ENCODE results near the gene VPS37D. TPM values are rescaled to one million over a fixed set of nuclear protein-coding genes. Genes with fewer than 3 reads are reported as not detected.
A peak's percentile ranks its signal among the peaks of the same experiment; 100 is the strongest.

VPS37D gene
- total and polyA plus RNA-seq, 10 of the 15 experiments (the other 5 are each of a cell fraction or from before 2014, with no cell fraction given) = 0.10 to 0.45 (median 0.16) TPM; not detected in 6

DNA sequence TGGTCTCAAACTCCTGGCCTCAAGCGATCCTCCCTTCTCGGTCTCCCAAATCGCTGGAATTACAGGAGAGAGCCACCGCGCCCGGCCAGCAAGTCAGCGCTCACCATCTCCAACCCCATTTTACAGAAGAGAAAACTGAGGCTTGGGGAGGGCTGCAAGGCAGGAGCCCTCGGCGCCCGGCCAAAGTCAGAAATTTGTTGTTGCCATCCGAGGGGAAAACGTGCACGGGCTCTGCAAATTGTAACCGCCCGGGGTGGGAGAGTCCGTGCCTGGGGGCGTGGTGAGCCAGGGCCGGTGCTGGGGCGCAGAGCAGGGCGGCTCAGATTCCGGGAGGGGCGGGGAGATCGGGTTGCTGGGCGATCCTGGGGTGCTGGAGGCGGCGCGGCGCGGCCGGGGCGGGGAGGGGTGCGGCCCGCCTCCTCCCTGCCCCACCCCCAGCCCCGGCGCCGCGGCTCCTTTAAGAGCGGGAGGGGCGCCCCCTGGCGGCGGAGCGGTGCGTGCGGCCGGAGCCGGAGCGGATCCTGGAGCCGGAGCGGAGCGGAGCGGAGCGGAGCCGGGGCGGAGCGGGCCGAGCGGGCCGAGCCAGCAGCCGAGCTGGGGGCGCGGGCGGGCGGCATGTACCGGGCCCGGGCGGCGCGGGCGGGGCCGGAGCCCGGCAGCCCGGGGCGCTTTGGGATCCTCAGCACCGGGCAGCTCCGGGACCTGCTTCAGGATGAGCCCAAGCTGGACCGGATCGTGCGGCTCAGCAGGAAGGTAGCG, at the start of gene VPS37D (continued):
- TF ChIP-seq, protein P1, sequence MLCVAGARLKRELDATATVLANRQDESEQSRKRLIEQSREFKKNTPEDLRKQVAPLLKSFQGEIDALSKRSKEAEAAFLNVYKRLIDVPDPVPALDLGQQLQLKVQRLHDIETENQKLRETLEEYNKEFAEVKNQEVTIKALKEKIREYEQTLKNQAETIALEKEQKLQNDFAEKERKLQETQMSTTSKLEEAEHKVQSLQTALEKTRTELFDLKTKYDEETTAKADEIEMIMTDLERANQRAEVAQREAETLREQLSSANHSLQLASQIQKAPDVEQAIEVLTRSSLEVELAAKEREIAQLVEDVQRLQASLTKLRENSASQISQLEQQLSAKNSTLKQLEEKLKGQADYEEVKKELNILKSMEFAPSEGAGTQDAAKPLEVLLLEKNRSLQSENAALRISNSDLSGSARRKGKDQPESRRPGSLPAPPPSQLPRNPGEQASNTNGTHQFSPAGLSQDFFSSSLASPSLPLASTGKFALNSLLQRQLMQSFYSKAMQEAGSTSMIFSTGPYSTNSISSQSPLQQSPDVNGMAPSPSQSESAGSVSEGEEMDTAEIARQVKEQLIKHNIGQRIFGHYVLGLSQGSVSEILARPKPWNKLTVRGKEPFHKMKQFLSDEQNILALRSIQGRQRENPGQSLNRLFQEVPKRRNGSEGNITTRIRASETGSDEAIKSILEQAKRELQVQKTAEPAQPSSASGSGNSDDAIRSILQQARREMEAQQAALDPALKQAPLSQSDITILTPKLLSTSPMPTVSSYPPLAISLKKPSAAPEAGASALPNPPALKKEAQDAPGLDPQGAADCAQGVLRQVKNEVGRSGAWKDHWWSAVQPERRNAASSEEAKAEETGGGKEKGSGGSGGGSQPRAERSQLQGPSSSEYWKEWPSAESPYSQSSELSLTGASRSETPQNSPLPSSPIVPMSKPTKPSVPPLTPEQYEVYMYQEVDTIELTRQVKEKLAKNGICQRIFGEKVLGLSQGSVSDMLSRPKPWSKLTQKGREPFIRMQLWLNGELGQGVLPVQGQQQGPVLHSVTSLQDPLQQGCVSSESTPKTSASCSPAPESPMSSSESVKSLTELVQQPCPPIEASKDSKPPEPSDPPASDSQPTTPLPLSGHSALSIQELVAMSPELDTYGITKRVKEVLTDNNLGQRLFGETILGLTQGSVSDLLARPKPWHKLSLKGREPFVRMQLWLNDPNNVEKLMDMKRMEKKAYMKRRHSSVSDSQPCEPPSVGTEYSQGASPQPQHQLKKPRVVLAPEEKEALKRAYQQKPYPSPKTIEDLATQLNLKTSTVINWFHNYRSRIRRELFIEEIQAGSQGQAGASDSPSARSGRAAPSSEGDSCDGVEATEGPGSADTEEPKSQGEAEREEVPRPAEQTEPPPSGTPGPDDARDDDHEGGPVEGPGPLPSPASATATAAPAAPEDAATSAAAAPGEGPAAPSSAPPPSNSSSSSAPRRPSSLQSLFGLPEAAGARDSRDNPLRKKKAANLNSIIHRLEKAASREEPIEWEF (IDR thresholded peaks at IDR 0.05; ENCODE audit: insufficient replicate concordance, low read depth, low read length) = no peak
- TF ChIP-seq PAX5 (IDR thresholded peaks at IDR 0.05; ENCODE audit: borderline replicate concordance, low read depth, low read length) (no peak), GATAD2B (conservative IDR thresholded peaks at IDR 0.05; ENCODE audit: low read depth) (peak; percentile 51; the same call in 1 of the 2 replicates), IRF4 (IDR thresholded peaks at IDR 0.05; ENCODE audit: low read depth, low read length) (no peak), SMC3 (IDR thresholded peaks at IDR 0.05; ENCODE audit: borderline replicate concordance, low read length) (peak; percentile 52), EGR1 (IDR thresholded peaks at IDR 0.05; ENCODE audit: borderline replicate concordance in 1 of 2, low read depth in 2 of 2, low read length in 2 of 2) (peak in 1 of 2 experiments; percentile 71; a peak in 1 of 3 replicates), SP1 (IDR thresholded peaks at IDR 0.05; ENCODE audit: low read depth, low read length) (peak; percentile 91), NR2C2 (IDR thresholded peaks at IDR 0.05; ENCODE audit: borderline replicate concordance, control insufficient read depth, insufficient read length, low read depth) (no peak), ESRRA (IDR thresholded peaks at IDR 0.05; ENCODE audit: low read length) (0 out of 2 replicates have a peak, but pooled peaks have one; percentile 51), BCL11A (IDR thresholded peaks at IDR 0.05; ENCODE audit: low read depth, low read length) (no peak), GABPA (IDR thresholded peaks at IDR 0.05; ENCODE audit: low read depth) (no peak), KDM1A (IDR thresholded peaks at IDR 0.05; ENCODE audit: borderline replicate concordance) (no peak), JUND (IDR thresholded peaks at IDR 0.05; ENCODE audit: low read depth, low read length) (no peak), SIN3A (IDR thresholded peaks at IDR 0.05; ENCODE audit: low read depth, low read length) (peak; percentile 43; the same call in 1 of the 2 replicates), TCF12 (IDR thresholded peaks at IDR 0.05; ENCODE audit: low read depth, low read length) (0 out of 2 replicates have a peak, but pooled peaks have one; percentile 38), FOS (IDR thresholded peaks at IDR 0.05; ENCODE audit: borderline replicate concordance, extremely low read depth, insufficient read length) (no peak), NFYA (IDR thresholded peaks at IDR 0.05; ENCODE audit: borderline replicate concordance, low read depth, low read length) (no peak), CEBPB (IDR thresholded peaks at IDR 0.05; ENCODE audit: borderline replicate concordance in 1 of 2, low read depth in 2 of 2, low read length in 2 of 2) (no peak), SPI1 (IDR thresholded peaks at IDR 0.05; ENCODE audit: borderline replicate concordance, insufficient read depth, low read depth, low read length) (no peak)
- TF ChIP-seq, protein P2, sequence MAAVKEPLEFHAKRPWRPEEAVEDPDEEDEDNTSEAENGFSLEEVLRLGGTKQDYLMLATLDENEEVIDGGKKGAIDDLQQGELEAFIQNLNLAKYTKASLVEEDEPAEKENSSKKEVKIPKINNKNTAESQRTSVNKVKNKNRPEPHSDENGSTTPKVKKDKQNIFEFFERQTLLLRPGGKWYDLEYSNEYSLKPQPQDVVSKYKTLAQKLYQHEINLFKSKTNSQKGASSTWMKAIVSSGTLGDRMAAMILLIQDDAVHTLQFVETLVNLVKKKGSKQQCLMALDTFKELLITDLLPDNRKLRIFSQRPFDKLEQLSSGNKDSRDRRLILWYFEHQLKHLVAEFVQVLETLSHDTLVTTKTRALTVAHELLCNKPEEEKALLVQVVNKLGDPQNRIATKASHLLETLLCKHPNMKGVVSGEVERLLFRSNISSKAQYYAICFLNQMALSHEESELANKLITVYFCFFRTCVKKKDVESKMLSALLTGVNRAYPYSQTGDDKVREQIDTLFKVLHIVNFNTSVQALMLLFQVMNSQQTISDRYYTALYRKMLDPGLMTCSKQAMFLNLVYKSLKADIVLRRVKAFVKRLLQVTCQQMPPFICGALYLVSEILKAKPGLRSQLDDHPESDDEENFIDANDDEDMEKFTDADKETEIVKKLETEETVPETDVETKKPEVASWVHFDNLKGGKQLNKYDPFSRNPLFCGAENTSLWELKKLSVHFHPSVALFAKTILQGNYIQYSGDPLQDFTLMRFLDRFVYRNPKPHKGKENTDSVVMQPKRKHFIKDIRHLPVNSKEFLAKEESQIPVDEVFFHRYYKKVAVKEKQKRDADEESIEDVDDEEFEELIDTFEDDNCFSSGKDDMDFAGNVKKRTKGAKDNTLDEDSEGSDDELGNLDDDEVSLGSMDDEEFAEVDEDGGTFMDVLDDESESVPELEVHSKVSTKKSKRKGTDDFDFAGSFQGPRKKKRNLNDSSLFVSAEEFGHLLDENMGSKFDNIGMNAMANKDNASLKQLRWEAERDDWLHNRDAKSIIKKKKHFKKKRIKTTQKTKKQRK (IDR thresholded peaks at IDR 0.05; ENCODE audit: low read depth, low read length) = no peak

All from GM12878 (cell line).